Uterus (tissue), 2 donors: ENCODE data around the gene LEKR1.

ENCODE experiments used
- POLR2A ChIP-seq, 2 donors: fragments of 450-650 bp; IDR thresholded peaks; one replicate each; pipeline ENCODE4 v1.6.1; 2016; ENCODE audit warnings: antibody characterized with exemption in 2 of 2, mild to moderate bottlenecking in 1 of 2, moderate library complexity in 1 of 2
- TF ChIP-seq, protein P1 (sequence below), 4 experiments: fragments of 200-600 bp in 2 of 4; fragments of 450-650 bp in 2 of 4; sonication (generic) in 2 of 4; IDR thresholded peaks; one replicate each; pipeline ENCODE4 v1.5.1; 2016 to 2019; ENCODE audit warnings: antibody characterized with exemption in 4 of 4, mild to moderate bottlenecking in 2 of 4, moderate library complexity in 1 of 4

DNA sequence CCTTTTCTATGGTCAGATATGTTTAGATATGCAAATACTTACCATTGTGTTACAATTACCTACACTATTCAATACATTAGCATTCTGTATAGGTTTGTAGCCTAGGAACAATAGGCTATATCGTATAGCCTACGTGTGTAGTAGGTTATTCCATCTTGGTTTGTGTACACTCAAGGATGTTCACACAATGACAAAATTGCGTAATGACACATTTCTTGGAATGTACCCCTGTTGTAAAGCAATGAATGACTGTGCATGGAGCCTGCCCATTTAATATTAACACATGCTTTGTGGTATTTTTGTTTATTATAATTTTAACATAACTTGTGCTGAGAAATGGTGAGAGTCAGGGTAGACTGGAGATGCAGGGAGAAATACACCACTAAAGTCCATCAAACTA, 154.9 kb downstream of the LEKR1 start:
- TF ChIP-seq, protein P1, sequence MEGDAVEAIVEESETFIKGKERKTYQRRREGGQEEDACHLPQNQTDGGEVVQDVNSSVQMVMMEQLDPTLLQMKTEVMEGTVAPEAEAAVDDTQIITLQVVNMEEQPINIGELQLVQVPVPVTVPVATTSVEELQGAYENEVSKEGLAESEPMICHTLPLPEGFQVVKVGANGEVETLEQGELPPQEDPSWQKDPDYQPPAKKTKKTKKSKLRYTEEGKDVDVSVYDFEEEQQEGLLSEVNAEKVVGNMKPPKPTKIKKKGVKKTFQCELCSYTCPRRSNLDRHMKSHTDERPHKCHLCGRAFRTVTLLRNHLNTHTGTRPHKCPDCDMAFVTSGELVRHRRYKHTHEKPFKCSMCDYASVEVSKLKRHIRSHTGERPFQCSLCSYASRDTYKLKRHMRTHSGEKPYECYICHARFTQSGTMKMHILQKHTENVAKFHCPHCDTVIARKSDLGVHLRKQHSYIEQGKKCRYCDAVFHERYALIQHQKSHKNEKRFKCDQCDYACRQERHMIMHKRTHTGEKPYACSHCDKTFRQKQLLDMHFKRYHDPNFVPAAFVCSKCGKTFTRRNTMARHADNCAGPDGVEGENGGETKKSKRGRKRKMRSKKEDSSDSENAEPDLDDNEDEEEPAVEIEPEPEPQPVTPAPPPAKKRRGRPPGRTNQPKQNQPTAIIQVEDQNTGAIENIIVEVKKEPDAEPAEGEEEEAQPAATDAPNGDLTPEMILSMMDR (IDR thresholded peaks at IDR 0.05) = no peak
- TF ChIP-seq POLR2A (IDR thresholded peaks at IDR 0.05) = no peak
